SK-N-SH (cell line): ENCODE measurements around the gene PPP1R13L. TPM values are rescaled to one million over a fixed set of nuclear protein-coding genes. Genes with fewer than 3 reads are reported as not detected.

ENCODE experiments used
- CTCF ChIA-PET: fragments of 300-600, 350-600 bp; formaldehyde crosslinking; extraction: SDS; loops from one replicate; lab custom pipeline; 2021; lab: Yijun Ruan, JAX
- POLR2A ChIA-PET: fragments of 350-600 bp; sonication (Branson Sonifier 250); formaldehyde crosslinking; extraction: SDS; loops from one replicate; lab custom pipeline; 2020; ENCODE audit warnings: antibody characterized with exemption, inconsistent platforms; lab: Yijun Ruan, JAX
- DNase-seq: peaks from one replicate; pipeline ENCODE4 v3.0.0; 2012
- H2AFZ ChIP-seq: fragments of 200-600 bp; sonication (generic); 2 replicates; pipeline ENCODE4 v1.8.1; 2016; ENCODE audit warnings: antibody characterized with exemption, mild to moderate bottlenecking, low read depth
- H3F3A ChIP-seq: fragments of 200-600 bp; sonication (generic); replicated peaks from 2 replicates; pipeline ENCODE3; 2016; ENCODE audit warnings: antibody characterized with exemption, mild to moderate bottlenecking; ENCODE audit not compliant: insufficient read depth
- H3K27ac ChIP-seq, 2 experiments: fragments of 200-500 bp in 1 of 2; fragments of 200-600 bp in 1 of 2; sonication (Bioruptor generic) in 1 of 2; sonication (generic), shearing (Covaris generic) in 1 of 2; 2 replicates each; pipeline versions ENCODE4 v1.5.1 to v1.6.1; 2014 to 2016; ENCODE audit warnings: low read depth in 2 of 2, inconsistent platforms in 1 of 2, low read length in 1 of 2, mild to moderate bottlenecking in 1 of 2, mixed read lengths in 1 of 2
- H3K27me3 ChIP-seq: fragments of 200-600 bp; sonication (generic), shearing (Covaris generic); 2 replicates; pipeline ENCODE4 v1.6.1; 2016; ENCODE audit warnings: mixed run types; ENCODE audit not compliant: insufficient read depth
- H3K36me3 ChIP-seq, 2 experiments: fragments of 200-500 bp in 1 of 2; fragments of 200-600 bp in 1 of 2; sonication (Bioruptor generic) in 1 of 2; sonication (generic) in 1 of 2; replicated peaks in 1 of 2; 2 replicates each; pipeline versions ENCODE3 to v1.5.1; 2014 to 2016; ENCODE audit warnings: low read length in 1 of 2, mild to moderate bottlenecking in 1 of 2; ENCODE audit not compliant: insufficient read depth in 2 of 2, control insufficient read depth in 1 of 2
- H3K4me1 ChIP-seq, 2 experiments: fragments of 200-500 bp in 1 of 2; fragments of 200-600 bp in 1 of 2; sonication (Bioruptor generic) in 1 of 2; sonication (generic), shearing (Covaris generic) in 1 of 2; 2 replicates each; pipeline versions ENCODE4 v1.5.1 to v1.6.1; 2014 to 2016; ENCODE audit warnings: low read depth in 1 of 2, low read length in 1 of 2, mixed run types in 1 of 2; ENCODE audit not compliant: insufficient read depth in 2 of 2, control insufficient read depth in 1 of 2
- H3K4me2 ChIP-seq: fragments of 200-600 bp; sonication (generic), shearing (Covaris generic); 2 replicates; pipeline ENCODE4 v1.6.1; 2017; ENCODE audit warnings: mixed run types
- H3K4me3 ChIP-seq, 2 experiments: fragments of 200-500 bp in 1 of 2; fragments of 200-600 bp in 1 of 2; sonication (Bioruptor generic) in 1 of 2; sonication (generic), shearing (Covaris generic) in 1 of 2; 2 replicates each; pipeline versions ENCODE4 v1.5.1 to v1.8.1; 2014 to 2016; ENCODE audit warnings: low read depth in 2 of 2, inconsistent platforms in 1 of 2, low read length in 1 of 2, mild to moderate bottlenecking in 1 of 2, mixed read lengths in 1 of 2, moderate library complexity in 1 of 2
- H3K79me2 ChIP-seq: fragments of 200-600 bp; sonication (generic); 2 replicates; pipeline ENCODE4 v1.8.1; 2017; ENCODE audit warnings: mild to moderate bottlenecking; ENCODE audit not compliant: insufficient read depth
- H3K9ac ChIP-seq: fragments of 200-600 bp; sonication (generic); 2 replicates; pipeline ENCODE4 v1.6.1; 2017; ENCODE audit warnings: mixed run types
- H3K9me2 ChIP-seq: fragments of 200-600 bp; sonication (generic); 2 replicates; pipeline ENCODE4 v1.6.1; 2017; ENCODE audit warnings: mixed run types
- H3K9me3 ChIP-seq: fragments of 200-600 bp; sonication (generic); 2 replicates; pipeline ENCODE4 v1.6.1; 2017; ENCODE audit warnings: mixed run types, mild to moderate bottlenecking, moderate library complexity
- H4K20me1 ChIP-seq: fragments of 200-600 bp; sonication (generic); 2 replicates; pipeline ENCODE4 v1.6.1; 2017; ENCODE audit warnings: mild to moderate bottlenecking, mixed run types; ENCODE audit not compliant: insufficient read depth
- FOSL2 ChIP-seq: IDR thresholded peaks from 2 replicates; pipeline ENCODE4 v1.4.0; 2012; ENCODE audit warnings: low read depth, mild to moderate bottlenecking, moderate library complexity, borderline replicate concordance
- FOXM1 ChIP-seq: IDR thresholded peaks from 2 replicates; pipeline ENCODE4 v1.4.0; 2012; ENCODE audit warnings: low read depth, mild to moderate bottlenecking
- JUND ChIP-seq: IDR thresholded peaks from 2 replicates; pipeline ENCODE4 v1.4.0; 2012
- MEF2A ChIP-seq: IDR thresholded peaks from 2 replicates; pipeline ENCODE4 v1.4.0; 2012; ENCODE audit warnings: low read depth, borderline replicate concordance
- NFIC ChIP-seq: IDR thresholded peaks from 2 replicates; pipeline ENCODE4 v1.4.0; 2012; ENCODE audit warnings: borderline replicate concordance
- POLR2AphosphoS5 ChIP-seq: IDR thresholded peaks from 2 replicates; pipeline ENCODE4 v1.6.1; 2012; ENCODE audit warnings: low read depth, low read length
- RAD21 ChIP-seq: IDR thresholded peaks from 2 replicates; pipeline ENCODE4 v1.6.1; 2012; ENCODE audit warnings: mild to moderate bottlenecking, low read length
- REST ChIP-seq: IDR thresholded peaks from 2 replicates; pipeline ENCODE4 v1.6.1; 2012; ENCODE audit warnings: mild to moderate bottlenecking, low read depth, low read length, moderate library complexity
- RFX5 ChIP-seq: IDR thresholded peaks from 2 replicates; pipeline ENCODE4 v1.6.1; 2012; ENCODE audit warnings: mild to moderate bottlenecking, improper control_type of control experiment, low read length
- RXRA ChIP-seq: IDR thresholded peaks from 2 replicates; pipeline ENCODE4 v1.4.0; 2012; ENCODE audit warnings: low read depth, mild to moderate bottlenecking, borderline replicate concordance
- SMC3 ChIP-seq: IDR thresholded peaks from 2 replicates; pipeline ENCODE4 v1.6.1; 2012; ENCODE audit warnings: low read depth, low read length, improper control_type of control experiment
- TCF12 ChIP-seq: IDR thresholded peaks from 2 replicates; pipeline ENCODE4 v1.4.0; 2012
- TEAD4 ChIP-seq: IDR thresholded peaks from 2 replicates; pipeline ENCODE4 v1.4.0; 2012; ENCODE audit warnings: mild to moderate bottlenecking, borderline replicate concordance; ENCODE audit not compliant: insufficient read depth
- USF1 ChIP-seq: IDR thresholded peaks from 2 replicates; pipeline ENCODE4 v1.4.0; 2012; ENCODE audit warnings: low read depth, borderline replicate concordance
- YY1 ChIP-seq: IDR thresholded peaks from 2 replicates; pipeline ENCODE4 v1.4.0; 2012; ENCODE audit warnings: low read depth, mild to moderate bottlenecking
- WGBS: methylation state at CpG from one replicate; pipeline ENCODE4 v1.1.6; 2017; ENCODE audit warnings: low lambda C conversion rate; 5-methylcytosine and 5-hydroxymethylcytosine counted together
- polyA plus RNA-seq, 3 experiments: library from polyadenylated mRNA; depleted of rRNA; stranded (reverse); fragments of >200 nt; gene quantifications; 2 replicates each; pipeline ENCODE4 v1.2.3, GENCODE V29; 2012
- TF ChIP-seq, protein P1 (sequence below): fragments of 200-600 bp; sonication (generic); IDR thresholded peaks from 2 replicates; pipeline ENCODE4 v1.6.1; 2017; ENCODE audit warnings: antibody characterized with exemption, mild to moderate bottlenecking, moderate library complexity
- TF ChIP-seq, protein P2 (sequence below): IDR thresholded peaks from 2 replicates; pipeline ENCODE4 v1.4.0; 2012; ENCODE audit warnings: low read depth
- TF ChIP-seq, protein P3 (sequence below): IDR thresholded peaks from 2 replicates; pipeline ENCODE4; 2012
- TF ChIP-seq, protein P4 (sequence below): fragments of 150-350 bp; IDR thresholded peaks from 2 replicates; pipeline ENCODE4 v1.6.1; 2016; ENCODE audit warnings: mild to moderate bottlenecking, low read depth, low read length

PPP1R13L gene
- polyA plus RNA-seq, 1 of the 3 experiments (the other 2 are of a cell fraction), result 18.0 TPM

- TF ChIP-seq, protein P1, sequence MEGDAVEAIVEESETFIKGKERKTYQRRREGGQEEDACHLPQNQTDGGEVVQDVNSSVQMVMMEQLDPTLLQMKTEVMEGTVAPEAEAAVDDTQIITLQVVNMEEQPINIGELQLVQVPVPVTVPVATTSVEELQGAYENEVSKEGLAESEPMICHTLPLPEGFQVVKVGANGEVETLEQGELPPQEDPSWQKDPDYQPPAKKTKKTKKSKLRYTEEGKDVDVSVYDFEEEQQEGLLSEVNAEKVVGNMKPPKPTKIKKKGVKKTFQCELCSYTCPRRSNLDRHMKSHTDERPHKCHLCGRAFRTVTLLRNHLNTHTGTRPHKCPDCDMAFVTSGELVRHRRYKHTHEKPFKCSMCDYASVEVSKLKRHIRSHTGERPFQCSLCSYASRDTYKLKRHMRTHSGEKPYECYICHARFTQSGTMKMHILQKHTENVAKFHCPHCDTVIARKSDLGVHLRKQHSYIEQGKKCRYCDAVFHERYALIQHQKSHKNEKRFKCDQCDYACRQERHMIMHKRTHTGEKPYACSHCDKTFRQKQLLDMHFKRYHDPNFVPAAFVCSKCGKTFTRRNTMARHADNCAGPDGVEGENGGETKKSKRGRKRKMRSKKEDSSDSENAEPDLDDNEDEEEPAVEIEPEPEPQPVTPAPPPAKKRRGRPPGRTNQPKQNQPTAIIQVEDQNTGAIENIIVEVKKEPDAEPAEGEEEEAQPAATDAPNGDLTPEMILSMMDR, result no peak
- no peak for TF ChIP-seq RFX5
- TF ChIP-seq, all 33 proteins: peak for 0
Observed at GRCh38 chr19:45409557-45409920, 4.7 kb upstream of the PPP1R13L start (continued).

DNA sequence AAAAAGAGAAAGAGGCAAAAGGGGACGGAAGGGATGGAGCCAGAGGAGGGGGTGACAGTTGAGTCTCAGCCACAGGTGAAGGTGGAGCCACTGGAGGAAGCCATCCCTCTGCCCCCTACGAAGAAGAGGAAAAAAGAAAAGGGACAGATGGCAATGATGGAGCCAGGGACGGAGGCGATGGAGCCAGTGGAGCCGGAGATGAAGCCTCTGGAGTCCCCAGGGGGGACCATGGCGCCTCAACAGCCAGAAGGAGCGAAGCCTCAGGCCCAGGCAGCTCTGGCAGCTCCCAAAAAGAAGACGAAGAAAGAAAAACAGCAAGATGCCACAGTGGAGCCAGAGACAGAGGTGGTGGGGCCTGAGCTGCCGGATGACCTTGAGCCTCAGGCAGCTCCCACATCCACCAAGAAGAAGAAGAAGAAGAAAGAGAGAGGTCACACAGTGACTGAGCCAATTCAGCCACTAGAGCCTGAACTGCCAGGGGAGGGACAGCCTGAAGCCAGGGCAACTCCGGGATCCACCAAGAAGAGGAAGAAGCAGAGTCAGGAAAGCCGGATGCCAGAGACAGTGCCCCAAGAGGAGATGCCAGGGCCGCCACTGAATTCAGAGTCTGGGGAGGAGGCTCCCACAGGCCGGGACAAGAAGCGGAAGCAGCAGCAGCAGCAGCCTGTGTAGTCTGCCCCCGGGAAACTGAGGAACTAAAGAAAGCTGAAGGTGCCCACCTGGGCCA, 4.1 kb upstream of the PPP1R13L start:
- no peak overlapping the region for H2AFZ ChIP-seq
- no peaks in the 10 kb centered on the region for H3K27me3 ChIP-seq
- peaks cover 34% of the 10 kb centered on the region for H3K79me2 ChIP-seq
- H3K9me2 ChIP-seq, result no peaks in the 10 kb centered on the region
- peaks cover 12% of the 10 kb centered on the region for H3F3A ChIP-seq
- H4K20me1 ChIP-seq, result no peaks in the 10 kb centered on the region
- no peak overlapping the region for H3K27ac ChIP-seq
- no peak overlapping the region for H3K9ac ChIP-seq
- peaks cover 9 to 31% of the 10 kb centered on the region in 2 experiments for H3K36me3 ChIP-seq
- H3K4me2 ChIP-seq, result no peak overlapping the region
- H3K4me3 ChIP-seq, result no peak overlapping the region
- ChIA-PET POLR2A (no interaction called here), CTCF (interaction anchor here (1.7 to 2.7 kb wide), 2 partner anchors 70 to 77 kb away, joined by 4 to 14 read pairs; no protein-coding TSS in a partner anchor)
- 88% methylated on average over 15 of the region's 15 CpGs for WGBS
- DNase-seq, result no peak
- H3K4me1 ChIP-seq, result peaks cover 5 to 18% of the 10 kb centered on the region in 2 experiments; a peak in 2 of 4 replicates
- no peaks in the 10 kb centered on the region for H3K9me3 ChIP-seq
- TF ChIP-seq TCF12 (no peak), FOXM1 (no peak), NFIC (no peak), JUND (no peak), POLR2AphosphoS5 (no peak), RXRA (no peak), REST (no peak), MEF2A (no peak), RAD21 (no peak), YY1 (no peak), SMC3 (no peak), USF1 (no peak), TEAD4 (no peak), FOSL2 (no peak)
- TF ChIP-seq, protein P1, result no peak
- TF ChIP-seq, protein P2, sequence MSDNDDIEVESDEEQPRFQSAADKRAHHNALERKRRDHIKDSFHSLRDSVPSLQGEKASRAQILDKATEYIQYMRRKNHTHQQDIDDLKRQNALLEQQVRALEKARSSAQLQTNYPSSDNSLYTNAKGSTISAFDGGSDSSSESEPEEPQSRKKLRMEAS, result no peak
- TF ChIP-seq, protein P3, sequence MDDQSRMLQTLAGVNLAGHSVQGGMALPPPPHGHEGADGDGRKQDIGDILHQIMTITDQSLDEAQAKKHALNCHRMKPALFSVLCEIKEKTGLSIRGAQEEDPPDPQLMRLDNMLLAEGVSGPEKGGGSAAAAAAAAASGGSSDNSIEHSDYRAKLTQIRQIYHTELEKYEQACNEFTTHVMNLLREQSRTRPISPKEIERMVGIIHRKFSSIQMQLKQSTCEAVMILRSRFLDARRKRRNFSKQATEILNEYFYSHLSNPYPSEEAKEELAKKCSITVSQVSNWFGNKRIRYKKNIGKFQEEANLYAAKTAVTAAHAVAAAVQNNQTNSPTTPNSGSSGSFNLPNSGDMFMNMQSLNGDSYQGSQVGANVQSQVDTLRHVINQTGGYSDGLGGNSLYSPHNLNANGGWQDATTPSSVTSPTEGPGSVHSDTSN, result no peak
- TF ChIP-seq, protein P4, sequence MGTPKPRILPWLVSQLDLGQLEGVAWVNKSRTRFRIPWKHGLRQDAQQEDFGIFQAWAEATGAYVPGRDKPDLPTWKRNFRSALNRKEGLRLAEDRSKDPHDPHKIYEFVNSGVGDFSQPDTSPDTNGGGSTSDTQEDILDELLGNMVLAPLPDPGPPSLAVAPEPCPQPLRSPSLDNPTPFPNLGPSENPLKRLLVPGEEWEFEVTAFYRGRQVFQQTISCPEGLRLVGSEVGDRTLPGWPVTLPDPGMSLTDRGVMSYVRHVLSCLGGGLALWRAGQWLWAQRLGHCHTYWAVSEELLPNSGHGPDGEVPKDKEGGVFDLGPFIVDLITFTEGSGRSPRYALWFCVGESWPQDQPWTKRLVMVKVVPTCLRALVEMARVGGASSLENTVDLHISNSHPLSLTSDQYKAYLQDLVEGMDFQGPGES, result no peak
